ENCODE data around the gene MSANTD1.

- no peak for TF ChIP-seq CTCF (conservative IDR thresholded peaks at IDR 0.05)
- TF ChIP-seq ZFX (IDR thresholded peaks at IDR 0.05), result no peak
These were observed 35.9 kb upstream of the MSANTD1 start for GRCh38 chr4:3213106-3213425.

Data from C4-2B (cell line).